Left renal cortex interstitium (tissue), 4 donors: ENCODE results near the gene FMO1. TPM values are rescaled to one million over a fixed set of nuclear protein-coding genes. Genes with fewer than 3 reads are reported as not detected.

Source experiments
- polyA plus RNA-seq, 4 donors: library from polyadenylated mRNA; unstranded; fragments of 120-200 nt; gene quantifications; one replicate each; pipeline ENCODE4 v1.2.1, GENCODE V29; 2013; ENCODE audit not compliant: insufficient read length in 4 of 4

FMO1 gene
- polyA plus RNA-seq, 4 donors: 99.8 to 197 (median 186) TPM

Other genes with a start within 250 kb of the FMO1 start
- gene FMO3, start 157.6 kb upstream of the FMO1 start, polyA plus RNA-seq: under 1 TPM; 0.14 to 0.31 (median 0.21) TPM
- gene FMO2, start 63.2 kb upstream of the FMO1 start, polyA plus RNA-seq: 1 to 10 TPM in 3 of 4 donors, under 1 TPM in 1; 0.52 to 1.7 (median 1.4) TPM
- 10 to 100 TPM; 11.0 to 18.6 (median 16.6) TPM for gene FMO4, start 65.7 kb downstream of the FMO1 start, polyA plus RNA-seq
- 100 to 1,000 TPM in 3 of 4 donors, 10 to 100 TPM in 1; 94.5 to 141 (median 131) TPM for gene PRRC2C, start 237.0 kb downstream of the FMO1 start, polyA plus RNA-seq